ENCODE measurements around the gene TMEM131L.

DNA sequence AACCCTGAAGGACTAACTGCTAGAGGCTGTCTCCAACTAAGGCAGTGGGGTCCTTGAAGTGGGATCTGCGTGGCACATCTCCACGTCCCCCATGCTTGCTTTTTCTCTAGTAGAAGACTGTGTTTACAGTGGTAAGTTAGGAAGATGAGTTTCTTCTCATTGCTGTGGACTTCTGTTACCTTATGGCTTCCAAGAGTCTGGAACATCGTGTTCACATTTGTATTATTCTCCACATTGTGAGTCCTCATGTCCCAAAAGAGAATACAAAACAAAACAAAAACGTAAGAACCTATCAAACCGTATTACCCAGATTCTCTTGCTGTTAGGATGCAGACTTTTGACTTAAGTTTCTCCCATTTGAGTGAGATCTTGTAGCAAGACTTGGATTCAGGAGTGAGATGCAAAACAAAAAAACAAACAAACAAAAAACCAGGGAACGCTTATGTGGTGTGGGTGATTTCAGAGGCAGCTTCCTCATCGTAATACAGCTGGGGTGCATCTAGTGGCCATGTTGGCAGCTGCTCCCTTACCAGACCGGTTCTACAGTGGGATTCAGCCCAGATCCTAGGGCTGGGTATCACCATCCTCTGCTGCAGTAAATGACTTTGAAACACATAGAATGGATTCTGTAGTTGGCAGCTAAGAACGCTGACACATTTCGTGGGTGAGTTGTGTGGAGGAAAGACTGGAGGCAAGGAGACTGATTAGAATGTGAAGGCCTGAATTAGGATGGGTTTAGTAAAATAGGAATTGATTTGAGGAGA, 41.3 kb downstream of the TMEM131L start:
- TF ChIP-seq, protein P1, sequence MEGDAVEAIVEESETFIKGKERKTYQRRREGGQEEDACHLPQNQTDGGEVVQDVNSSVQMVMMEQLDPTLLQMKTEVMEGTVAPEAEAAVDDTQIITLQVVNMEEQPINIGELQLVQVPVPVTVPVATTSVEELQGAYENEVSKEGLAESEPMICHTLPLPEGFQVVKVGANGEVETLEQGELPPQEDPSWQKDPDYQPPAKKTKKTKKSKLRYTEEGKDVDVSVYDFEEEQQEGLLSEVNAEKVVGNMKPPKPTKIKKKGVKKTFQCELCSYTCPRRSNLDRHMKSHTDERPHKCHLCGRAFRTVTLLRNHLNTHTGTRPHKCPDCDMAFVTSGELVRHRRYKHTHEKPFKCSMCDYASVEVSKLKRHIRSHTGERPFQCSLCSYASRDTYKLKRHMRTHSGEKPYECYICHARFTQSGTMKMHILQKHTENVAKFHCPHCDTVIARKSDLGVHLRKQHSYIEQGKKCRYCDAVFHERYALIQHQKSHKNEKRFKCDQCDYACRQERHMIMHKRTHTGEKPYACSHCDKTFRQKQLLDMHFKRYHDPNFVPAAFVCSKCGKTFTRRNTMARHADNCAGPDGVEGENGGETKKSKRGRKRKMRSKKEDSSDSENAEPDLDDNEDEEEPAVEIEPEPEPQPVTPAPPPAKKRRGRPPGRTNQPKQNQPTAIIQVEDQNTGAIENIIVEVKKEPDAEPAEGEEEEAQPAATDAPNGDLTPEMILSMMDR (IDR thresholded peaks at IDR 0.05; ENCODE audit: extremely low read depth in 1 of 2, insufficient read depth in 1 of 2, low read depth in 1 of 2, low read length in 2 of 2): no peak
- TF ChIP-seq EZH2 (IDR thresholded peaks at IDR 0.05; ENCODE audit: borderline replicate concordance, low read depth, low read length, severe bottlenecking) (no peak), POLR2A (IDR thresholded peaks at IDR 0.05; ENCODE audit: low read depth, low read length) (no peak), JUN (IDR thresholded peaks at IDR 0.05; ENCODE audit: borderline replicate concordance, insufficient read depth, insufficient read length, low read depth) (no peak), POLR2AphosphoS5 (IDR thresholded peaks at IDR 0.05; ENCODE audit: insufficient read depth, low read depth, low read length) (no peak), FOS (IDR thresholded peaks at IDR 0.05; ENCODE audit: borderline replicate concordance, insufficient read depth, low read length) (no peak)

Measured in endothelial cell of umbilical vein (primary cell).